Measurements from ENCODE around the gene PGGHG.

Gene PGGHG

DNA sequence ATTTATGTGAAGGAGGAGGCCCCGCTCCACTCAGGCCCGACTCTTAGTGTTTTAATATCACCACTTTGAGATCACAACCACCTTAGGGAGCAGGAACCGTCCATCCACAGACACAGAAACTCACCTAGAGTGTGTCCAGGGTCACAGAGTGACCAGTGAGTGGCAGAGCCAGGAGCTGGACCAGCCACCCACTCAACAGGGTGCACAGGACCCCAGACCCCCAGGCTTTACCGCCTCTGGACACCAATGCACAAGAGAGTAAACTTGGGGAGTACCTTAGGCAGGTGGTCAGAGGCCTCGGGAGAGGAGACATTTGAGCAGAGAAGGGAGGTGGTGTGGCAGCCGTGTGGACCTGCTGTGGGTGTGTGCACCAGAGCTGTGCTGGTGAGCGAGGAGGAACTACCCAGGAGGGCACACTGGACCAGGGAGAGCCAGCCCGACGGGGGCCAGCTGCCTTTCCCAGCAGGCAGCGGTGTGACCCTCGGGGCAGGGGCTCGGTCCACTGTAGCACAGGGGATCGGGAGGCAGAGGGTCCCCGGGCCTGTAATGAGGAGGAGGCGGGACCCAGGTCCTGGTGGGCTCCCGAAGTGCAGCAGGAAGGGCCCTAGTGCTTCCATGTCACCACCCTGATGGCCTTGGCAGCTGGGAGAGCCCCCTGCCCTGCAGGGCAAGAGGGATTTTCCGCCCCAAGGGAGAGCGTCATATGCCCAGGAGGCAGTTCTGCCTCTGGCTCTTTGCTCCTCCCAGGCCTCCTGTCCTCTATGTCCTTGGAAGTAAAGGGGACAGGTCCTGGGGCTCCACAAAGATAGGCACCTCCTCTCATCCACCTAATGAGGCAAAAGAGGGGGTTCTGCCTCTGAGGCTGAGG, 18.2 kb upstream of the PGGHG start:
- DNase-seq, result no peak

DNA sequence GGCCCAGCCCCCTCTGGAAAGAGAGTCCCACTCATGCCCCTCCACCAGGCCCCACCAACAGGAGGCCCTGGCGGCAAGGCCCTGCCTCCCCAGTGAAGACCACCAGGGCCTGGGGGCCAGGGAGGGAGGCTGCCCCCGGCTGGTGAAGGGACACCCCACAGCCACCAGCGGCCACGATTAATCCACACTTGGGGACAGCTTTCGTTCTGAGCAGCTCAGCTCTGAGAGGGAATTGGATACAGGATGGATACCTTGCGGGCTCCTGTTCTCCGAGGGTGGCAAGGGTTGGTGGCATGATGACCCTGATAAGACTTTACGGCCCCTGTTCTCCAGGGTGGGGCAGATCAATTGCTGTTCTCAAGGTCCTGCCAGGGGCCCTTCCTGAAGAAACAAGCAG, 17.6 kb upstream of the PGGHG start:
- no peak for DNase-seq

- DNase-seq, result no peak
Measured at GRCh38 chr11:272195-272930, 16.6 kb upstream of the PGGHG start.

DNA sequence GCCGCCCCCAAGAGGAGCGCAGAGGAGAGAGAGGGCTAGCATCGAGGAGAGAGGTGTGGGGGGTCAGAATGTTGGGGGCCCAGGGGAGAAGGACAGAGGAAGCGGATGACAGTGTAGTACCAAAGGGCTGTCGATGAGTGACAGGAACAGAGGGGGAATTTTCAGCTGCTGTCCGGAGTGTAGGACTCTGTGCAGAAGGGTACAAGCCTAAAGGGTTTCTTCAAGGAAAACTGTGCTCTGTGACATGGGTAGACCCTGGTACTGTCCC, 16.1 kb upstream of the PGGHG start:
- DNase-seq, result no peak

GRCh38 chr11:276219-276618, 12.7 kb upstream of the PGGHG start:
- no peak for DNase-seq

DNA sequence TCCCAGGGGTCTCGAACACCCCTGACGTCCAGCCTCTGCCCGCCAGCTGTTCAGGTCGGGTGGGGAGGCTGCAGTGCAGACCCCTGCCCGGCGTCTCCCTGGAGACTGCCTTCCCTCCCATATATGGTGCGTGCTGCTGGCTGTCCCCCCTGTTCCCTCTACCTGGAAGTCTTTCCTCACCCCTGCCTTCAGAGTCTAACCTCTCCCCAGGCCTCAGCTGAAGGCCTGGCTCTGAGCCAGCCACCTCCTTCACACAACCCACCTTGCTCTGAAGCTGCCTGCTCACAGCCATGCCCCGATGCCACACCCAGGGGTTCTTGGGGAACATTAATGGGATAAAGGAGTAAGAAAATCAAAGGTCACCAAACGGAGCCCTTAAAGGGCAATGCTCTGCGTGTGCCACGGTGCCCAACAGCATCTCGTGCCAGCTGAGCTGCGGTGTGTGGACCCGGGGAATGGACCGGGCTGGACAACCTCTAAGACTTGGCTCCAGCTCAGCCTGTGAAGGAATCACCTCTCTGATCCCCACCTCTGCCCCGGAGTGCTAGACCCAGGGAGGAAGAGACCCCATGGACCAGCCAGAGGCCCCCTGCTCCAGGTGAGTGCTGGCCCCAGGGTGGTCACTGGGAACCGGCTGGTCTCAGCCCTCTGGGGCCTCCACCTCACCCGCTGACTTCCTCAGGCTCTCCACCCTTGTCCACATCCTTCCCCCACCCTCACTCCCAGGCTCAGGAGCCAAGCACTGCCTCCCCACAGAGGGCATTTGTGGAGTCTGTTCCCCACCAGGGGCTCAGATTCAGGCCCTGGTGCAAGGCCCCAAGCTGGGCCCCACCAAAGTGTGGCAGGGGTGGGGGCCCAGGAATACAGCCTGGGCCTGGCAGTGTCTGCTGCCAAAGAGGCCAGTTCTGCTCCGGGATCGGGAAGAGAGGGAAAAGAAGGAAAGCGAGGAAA, 10.7 kb upstream of the PGGHG start, which contains the start of gene NLRP6:
NLRP6 (plus strand) TSS at position 407 of the 951 bp plus-strand sequence; CDS start at position 570, 163 bp downstream.
- no peak for DNase-seq

- no peak for DNase-seq
Measured at GRCh38 chr11:279040-279965, 9.6 kb upstream of the PGGHG start.

DNA sequence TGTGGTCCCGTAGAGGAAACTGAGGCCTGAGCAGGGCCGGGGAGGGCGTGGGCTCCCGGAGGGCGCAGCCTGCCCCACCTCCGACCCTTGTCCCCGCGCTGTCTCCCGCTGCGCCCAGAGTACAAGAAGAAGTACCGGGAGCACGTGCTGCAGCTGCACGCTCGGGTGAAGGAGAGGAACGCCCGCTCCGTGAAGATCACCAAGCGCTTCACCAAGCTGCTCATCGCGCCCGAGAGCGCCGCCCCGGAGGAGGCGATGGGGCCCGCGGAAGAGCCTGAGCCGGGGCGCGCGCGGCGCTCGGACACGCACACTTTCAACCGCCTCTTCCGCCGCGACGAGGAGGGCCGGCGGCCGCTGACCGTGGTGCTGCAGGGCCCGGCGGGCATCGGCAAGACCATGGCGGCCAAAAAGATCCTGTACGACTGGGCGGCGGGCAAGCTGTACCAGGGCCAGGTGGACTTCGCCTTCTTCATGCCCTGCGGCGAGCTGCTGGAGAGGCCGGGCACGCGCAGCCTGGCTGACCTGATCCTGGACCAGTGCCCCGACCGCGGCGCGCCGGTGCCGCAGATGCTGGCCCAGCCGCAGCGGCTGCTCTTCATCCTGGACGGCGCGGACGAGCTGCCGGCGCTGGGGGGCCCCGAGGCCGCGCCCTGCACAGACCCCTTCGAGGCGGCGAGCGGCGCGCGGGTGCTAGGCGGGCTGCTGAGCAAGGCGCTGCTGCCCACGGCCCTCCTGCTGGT, 8.8 kb upstream of the PGGHG start:
- DNase-seq, result no peak

GRCh38 chr11:280706-281485, 8.0 kb upstream of the PGGHG start:
- DNase-seq, result no peak

DNA sequence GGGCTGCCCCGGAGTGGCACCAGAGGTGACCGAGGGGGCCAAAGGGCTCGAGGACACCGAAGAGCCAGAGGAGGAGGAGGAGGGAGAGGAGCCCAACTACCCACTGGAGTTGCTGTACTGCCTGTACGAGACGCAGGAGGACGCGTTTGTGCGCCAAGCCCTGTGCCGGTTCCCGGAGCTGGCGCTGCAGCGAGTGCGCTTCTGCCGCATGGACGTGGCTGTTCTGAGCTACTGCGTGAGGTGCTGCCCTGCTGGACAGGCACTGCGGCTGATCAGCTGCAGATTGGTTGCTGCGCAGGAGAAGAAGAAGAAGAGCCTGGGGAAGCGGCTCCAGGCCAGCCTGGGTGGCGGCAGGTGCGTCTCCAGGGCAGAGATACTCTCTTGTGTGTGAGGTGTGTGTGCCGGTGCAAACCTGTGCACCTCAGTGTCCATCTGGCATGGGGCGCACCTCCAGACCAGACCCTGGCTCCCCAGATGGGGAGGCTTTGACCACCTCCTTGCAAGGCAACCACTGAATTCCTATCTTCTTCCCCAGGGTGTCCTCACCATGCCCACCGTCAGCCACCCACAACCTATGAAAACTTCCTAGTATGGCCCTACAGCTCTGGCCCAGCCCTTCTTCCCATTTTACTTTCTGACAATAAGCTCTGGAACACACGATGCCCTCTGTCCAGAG, 7.3 kb upstream of the PGGHG start:
- DNase-seq, result no peak

- DNase-seq, result no peak
Measured at GRCh38 chr11:282171-282570, 6.8 kb upstream of the PGGHG start.

- no peak for DNase-seq
Measured at GRCh38 chr11:282630-283360, 6.1 kb upstream of the PGGHG start.

DNA sequence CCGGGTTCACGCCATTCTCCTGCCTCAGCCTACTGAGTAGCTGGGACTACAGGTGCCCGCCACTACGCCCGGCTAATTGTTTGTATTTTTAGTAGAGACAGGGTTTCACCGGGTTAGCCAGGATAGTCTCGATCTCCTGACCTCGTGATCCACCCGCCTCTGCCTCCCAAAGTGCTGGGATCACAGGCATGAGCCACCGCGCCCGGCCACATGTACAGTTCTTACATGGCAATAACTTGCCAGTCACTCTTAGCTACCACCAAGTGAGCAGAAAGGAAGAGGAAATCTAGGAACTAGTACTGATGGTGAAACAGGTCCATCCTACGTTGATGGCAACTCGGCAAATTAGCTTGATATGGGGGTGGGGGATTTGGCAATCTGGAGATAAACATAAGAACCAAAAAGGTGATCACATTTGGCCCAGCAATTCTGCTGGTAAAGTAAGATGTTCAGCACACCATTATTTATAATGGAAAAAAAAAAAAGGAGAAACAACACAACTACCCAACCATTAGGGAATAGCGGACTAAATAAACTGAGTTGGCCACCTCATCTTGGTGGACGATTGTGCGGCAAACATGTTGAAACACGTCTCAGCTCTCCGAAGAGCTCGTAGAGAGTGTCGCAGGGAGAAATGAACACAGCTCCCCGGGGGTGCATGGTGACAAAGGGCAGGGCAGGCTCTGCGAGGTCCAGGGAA, 5.4 kb upstream of the PGGHG start:
- no peak for DNase-seq

GRCh38 chr11:284105-285020, 4.6 kb upstream of the PGGHG start:
- no peak for DNase-seq

- DNase-seq, result no peak
Measured at GRCh38 chr11:285021-285893, 3.7 kb upstream of the PGGHG start.

DNA sequence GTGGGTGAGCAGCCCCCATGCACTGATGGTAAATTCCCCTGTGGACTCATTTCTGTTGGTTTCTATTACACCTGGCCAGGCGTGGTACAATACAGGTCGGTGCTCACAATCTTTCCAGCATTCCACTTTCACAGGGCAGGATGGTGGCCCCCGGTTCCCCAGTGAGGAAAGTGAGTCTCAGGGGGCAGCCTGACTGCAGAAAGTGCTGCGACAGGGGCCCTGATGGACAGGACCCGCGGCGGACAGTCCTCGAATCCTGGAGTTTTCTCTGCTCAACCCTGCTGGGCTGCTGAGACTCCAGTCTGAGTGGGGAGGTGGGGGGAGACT, 3.1 kb upstream of the PGGHG start:
- no peak for DNase-seq
